Measurements from ENCODE around the gene DES. TPM values are rescaled to one million over a fixed set of nuclear protein-coding genes. Genes with fewer than 3 reads are reported as not detected.

DES gene
- total RNA-seq (2016; rRNA removed; fragmentation: Illumina TruSeq; extraction: Trizol): not detected in 2 replicates
- 0.10 TPM in 1 of 2 replicates, not detected in the other for total RNA-seq (2016; cell fraction: cytosol; rRNA removed; fragmentation: Illumina TruSeq; extraction: Trizol; ENCODE audit: low read depth)
- total RNA-seq (2016; cell fraction: insoluble cytoplasmic fraction; rRNA removed; fragmentation: Illumina TruSeq; extraction: Trizol): not detected in 2 replicates
- total RNA-seq (2016; cell fraction: membrane; rRNA removed; fragmentation: Illumina TruSeq; extraction: Trizol): not detected in 2 replicates
- total RNA-seq (2016; cell fraction: nucleus; rRNA removed; fragmentation: Illumina TruSeq; extraction: Trizol): not detected in 2 replicates
- polyA plus RNA-seq (2011; rRNA removed): 0.21 TPM in 1 of 2 replicates, not detected in the other
- polyA plus RNA-seq (2011; cell fraction: cytosol; rRNA removed): 0.05 and 0.09 TPM in 2 replicates
- polyA plus RNA-seq (2011; cell fraction: nucleus; rRNA removed): 0.51 TPM in 1 of 2 replicates, not detected in the other
- not detected in 2 replicates for polyA plus RNA-seq (2012)
- polyA plus RNA-seq (2016; cell fraction: cytosol; fragmentation: Illumina TruSeq; extraction: Trizol; ENCODE audit: low read depth): not detected in 2 replicates
- not detected in 2 replicates for polyA plus RNA-seq (2016; cell fraction: insoluble cytoplasmic fraction; fragmentation: Illumina TruSeq; extraction: Trizol; ENCODE audit: low read depth)
- not detected in 2 replicates for polyA plus RNA-seq (2016; cell fraction: membrane; fragmentation: Illumina TruSeq; extraction: Trizol; ENCODE audit: low read depth)
- polyA plus RNA-seq (2016; cell fraction: nucleus; fragmentation: Illumina TruSeq; extraction: Trizol; ENCODE audit: insufficient read depth, low read depth): not detected in 2 replicates
- polyA minus RNA-seq (2011; rRNA and poly(A)+ RNA removed; ENCODE audit: low replicate concordance): 0.06 and 8.3 TPM in 2 replicates
- not detected in 2 replicates for polyA minus RNA-seq (2011; cell fraction: cytosol; rRNA and poly(A)+ RNA removed)
- polyA minus RNA-seq (2011; cell fraction: nucleus; rRNA and poly(A)+ RNA removed): not detected in 2 replicates
- Bru-seq, nascent RNA: not detected
- BruChase-seq, experiment 1, labeled RNA remaining after a 6-hour chase: not detected
- BruChase-seq, experiment 2, labeled RNA remaining after a 2-hour chase: not detected
- long read RNA-seq, experiment 1, partial matches to known transcripts: 1 of 1 reads
- long read RNA-seq, experiment 1, other reads (novel, unspliced or antisense): 0 of 1 reads
- long read RNA-seq, experiment 2, partial matches to known transcripts: 0 of 1 reads
- long read RNA-seq, experiment 2, other reads (novel, unspliced or antisense): 1 of 1 reads

DNA sequence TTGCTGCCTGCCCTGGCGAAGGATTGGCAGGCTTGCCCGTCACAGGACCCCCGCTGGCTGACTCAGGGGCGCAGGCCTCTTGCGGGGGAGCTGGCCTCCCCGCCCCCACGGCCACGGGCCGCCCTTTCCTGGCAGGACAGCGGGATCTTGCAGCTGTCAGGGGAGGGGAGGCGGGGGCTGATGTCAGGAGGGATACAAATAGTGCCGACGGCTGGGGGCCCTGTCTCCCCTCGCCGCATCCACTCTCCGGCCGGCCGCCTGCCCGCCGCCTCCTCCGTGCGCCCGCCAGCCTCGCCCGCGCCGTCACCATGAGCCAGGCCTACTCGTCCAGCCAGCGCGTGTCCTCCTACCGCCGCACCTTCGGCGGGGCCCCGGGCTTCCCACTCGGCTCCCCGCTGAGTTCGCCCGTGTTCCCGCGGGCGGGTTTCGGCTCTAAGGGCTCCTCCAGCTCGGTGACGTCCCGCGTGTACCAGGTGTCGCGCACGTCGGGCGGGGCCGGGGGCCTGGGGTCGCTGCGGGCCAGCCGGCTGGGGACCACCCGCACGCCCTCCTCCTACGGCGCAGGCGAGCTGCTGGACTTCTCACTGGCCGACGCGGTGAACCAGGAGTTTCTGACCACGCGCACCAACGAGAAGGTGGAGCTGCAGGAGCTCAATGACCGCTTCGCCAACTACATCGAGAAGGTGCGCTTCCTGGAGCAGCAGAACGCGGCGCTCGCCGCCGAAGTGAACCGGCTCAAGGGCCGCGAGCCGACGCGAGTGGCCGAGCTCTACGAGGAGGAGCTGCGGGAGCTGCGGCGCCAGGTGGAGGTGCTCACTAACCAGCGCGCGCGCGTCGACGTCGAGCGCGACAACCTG, at the start of gene DES:
DES (plus strand) TSS at position 223 of the 857 bp plus-strand sequence; CDS start at position 309, 86 bp downstream.
- H3K27ac ChIP-seq (ENCODE audit: extremely low read length, insufficient read depth, low read length): no peak within 1 kb of the TSS
- no peaks in the 10 kb centered on the region for H3K36me3 ChIP-seq (replicated peaks in 1 of 2; ENCODE audit: control insufficient read depth in 1 of 2, insufficient read depth in 2 of 2, low read length in 2 of 2)
- DNase-seq (ENCODE audit: low spot score) (no peak), FAIRE-seq (no peak), ATAC-seq (no peak)
- no peaks in the 10 kb centered on the region for H3K79me2 ChIP-seq (ENCODE audit: insufficient read depth, low read length)
- H3K9ac ChIP-seq (ENCODE audit: insufficient read depth, low read depth, low read length): no peak within 1 kb of the TSS
- no peak within 1 kb of the TSS for H3K4me2 ChIP-seq (ENCODE audit: low read depth, low read length)
- ChIA-PET CTCF (ENCODE audit: low intra/inter-chr PET ratio, low total read pairs) (no interaction called here), POLR2A (no interaction called here)
- peaks cover 10% of the 10 kb centered on the region; the same call in 1 of the 2 replicates for H3K4me1 ChIP-seq (ENCODE audit: insufficient read depth, low read length)
- no peaks in the 10 kb centered on the region for H3K9me3 ChIP-seq (ENCODE audit: low read length)
- TF ChIP-seq SKI (IDR thresholded peaks at IDR 0.05; ENCODE audit: partially characterized antibody) (no peak), TSC22D2 (CRISPR knock-in tag; IDR thresholded peaks at IDR 0.05; ENCODE audit: borderline replicate concordance) (no peak), ELF4 (CRISPR knock-in tag; IDR thresholded peaks at IDR 0.05; ENCODE audit: borderline replicate concordance) (no peak), SRSF4 (IDR thresholded peaks at IDR 0.05; ENCODE audit: low read depth, low read length, poor library complexity, severe bottlenecking) (no peak), EP300 (IDR thresholded peaks at IDR 0.05; ENCODE audit: low read depth in 2 of 2, low read length in 2 of 2) (no peak), EP300 (CRISPR knock-in tag; IDR thresholded peaks at IDR 0.05; ENCODE audit: borderline replicate concordance) (no peak), TRAFD1 (CRISPR knock-in tag; IDR thresholded peaks at IDR 0.05; ENCODE audit: borderline replicate concordance) (no peak)
- TF ChIP-seq, protein P1, sequence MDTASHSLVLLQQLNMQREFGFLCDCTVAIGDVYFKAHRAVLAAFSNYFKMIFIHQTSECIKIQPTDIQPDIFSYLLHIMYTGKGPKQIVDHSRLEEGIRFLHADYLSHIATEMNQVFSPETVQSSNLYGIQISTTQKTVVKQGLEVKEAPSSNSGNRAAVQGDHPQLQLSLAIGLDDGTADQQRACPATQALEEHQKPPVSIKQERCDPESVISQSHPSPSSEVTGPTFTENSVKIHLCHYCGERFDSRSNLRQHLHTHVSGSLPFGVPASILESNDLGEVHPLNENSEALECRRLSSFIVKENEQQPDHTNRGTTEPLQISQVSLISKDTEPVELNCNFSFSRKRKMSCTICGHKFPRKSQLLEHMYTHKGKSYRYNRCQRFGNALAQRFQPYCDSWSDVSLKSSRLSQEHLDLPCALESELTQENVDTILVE (CRISPR knock-in tag; IDR thresholded peaks at IDR 0.05): no peak
- H3K4me3 ChIP-seq (replicated peaks in 1 of 3; ENCODE audit: insufficient read depth in 1 of 3, low read depth in 2 of 3, low read length in 3 of 3): no peak within 1 kb of the TSS
- WGBS (ENCODE audit: low lambda C conversion rate): 82% methylated on average over 80 of the region's 98 CpGs
- intact Hi-C loops (cut with micrococcal nuclease; ENCODE audit: unreplicated experiment): no loop called here
- BruUV-seq (replicated peaks): no TSS peak
- H2AFZ ChIP-seq (ENCODE audit: low read length): no peak within 1 kb of the TSS
- H3K27me3 ChIP-seq (ENCODE audit: control insufficient read depth in 1 of 2, insufficient read depth in 2 of 2, low read length in 2 of 2): peaks cover 0 to 35% of the 10 kb centered on the region in 2 experiments; a peak in 4 of 5 replicates
- H4K20me1 ChIP-seq (ENCODE audit: insufficient read depth, low read length): no peaks in the 10 kb centered on the region
- in situ Hi-C loops (cut with HindIII; ENCODE audit: extremely low pct_ligation_motif_present, low pct_unique_long_range_greater_than_20kb): no loop called here

Measured in HepG2 (cell line).